ENCODE data around the gene SMIM20. TPM values are rescaled to one million over a fixed set of nuclear protein-coding genes. Genes with fewer than 3 reads are reported as not detected.

SMIM20 gene
- polyA plus RNA-seq, 1 donor, result 48.7 TPM

DNA sequence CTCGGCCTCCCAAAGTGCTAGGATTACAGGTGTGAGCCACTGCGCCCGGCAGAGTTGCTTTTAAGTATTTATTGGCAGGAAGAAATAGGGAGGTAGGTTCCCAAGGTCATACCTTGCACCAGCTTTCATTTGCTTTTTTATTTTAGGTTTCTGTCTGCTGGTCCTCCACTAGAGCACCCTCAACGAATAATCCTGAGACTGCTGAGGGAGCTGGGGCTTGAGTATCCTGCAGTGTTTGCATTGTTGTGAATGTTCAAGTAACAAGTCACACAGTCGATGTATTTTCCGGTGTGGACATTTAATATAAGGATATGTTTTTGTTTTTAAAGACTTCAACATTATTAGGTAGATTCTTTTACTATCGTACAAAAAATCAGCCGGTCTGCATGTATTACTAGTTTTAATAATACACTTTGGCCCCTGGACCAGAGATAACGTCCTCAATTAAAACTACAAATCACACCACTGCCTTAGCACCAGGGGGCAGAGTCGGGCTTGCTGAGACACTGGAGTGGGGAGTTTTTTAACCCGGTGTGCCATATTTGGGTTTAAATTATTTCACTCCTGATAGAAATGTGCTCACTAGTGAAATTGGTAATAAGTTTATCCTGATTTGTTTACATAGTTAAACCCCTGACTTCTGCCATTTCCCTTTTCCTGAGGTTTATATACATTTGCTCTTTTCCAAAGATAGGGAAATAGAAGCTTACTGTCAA, 11.6 kb downstream of the SMIM20 start:
- no peak for DNase-seq

DNA sequence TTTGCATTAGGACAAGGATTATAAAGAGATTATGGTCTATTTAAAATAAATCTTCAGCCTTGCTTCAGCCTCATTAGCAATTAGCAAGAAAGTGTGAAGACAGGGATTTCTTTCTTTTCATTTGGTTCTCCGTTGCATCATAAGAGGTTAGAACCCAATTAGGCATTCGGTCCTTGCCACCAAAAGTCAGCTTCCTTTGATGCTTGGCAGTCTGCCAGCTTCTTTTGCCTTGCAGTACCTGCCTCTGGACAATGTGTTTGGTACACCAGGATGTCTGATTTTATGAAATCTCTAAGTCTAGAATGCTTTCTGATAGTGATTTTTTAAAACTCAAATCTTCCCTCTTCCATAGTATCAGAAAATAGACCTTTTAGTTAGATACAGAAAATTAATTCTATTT, 12.4 kb downstream of the SMIM20 start:
- DNase-seq, result no peak

DNA sequence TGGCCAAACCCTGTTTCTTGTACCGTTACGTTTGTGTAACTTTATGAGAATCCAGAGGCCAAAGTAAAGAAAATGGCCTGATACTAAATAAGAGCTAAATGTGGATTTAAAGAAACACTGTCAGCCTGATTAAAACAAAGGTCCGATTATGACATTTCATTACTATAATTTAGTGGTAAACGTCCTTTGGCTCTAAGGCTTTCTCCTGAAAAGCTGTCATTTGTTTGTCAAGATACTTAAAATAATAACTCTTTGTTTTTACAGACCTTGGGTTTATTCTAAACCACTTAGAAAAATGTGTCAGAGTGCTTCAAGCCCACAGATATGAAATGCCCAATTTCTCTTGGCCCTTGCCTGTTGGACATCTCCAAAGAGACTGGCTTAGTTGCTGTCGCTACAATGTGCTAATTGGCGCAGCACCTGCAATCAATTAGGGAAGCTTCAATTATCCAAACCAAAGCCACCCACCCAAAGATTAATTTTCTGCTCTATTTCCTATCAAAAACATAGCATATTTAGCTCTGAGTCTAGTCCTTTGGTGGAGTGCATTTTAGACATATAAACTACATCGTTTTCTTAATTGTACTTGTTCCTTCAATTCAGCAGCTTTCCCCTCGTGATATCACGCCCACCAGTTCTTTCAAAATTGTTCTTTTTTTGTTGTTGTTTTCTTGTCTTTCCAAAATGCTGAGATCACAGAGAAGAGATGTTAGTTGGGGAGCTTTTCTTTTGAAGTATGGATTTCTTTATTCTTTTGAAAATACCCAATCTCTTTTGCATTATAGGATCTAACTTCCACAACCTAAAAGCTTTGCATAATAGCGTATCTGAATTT, 13.6 kb downstream of the SMIM20 start:
- no peak for DNase-seq

DNA sequence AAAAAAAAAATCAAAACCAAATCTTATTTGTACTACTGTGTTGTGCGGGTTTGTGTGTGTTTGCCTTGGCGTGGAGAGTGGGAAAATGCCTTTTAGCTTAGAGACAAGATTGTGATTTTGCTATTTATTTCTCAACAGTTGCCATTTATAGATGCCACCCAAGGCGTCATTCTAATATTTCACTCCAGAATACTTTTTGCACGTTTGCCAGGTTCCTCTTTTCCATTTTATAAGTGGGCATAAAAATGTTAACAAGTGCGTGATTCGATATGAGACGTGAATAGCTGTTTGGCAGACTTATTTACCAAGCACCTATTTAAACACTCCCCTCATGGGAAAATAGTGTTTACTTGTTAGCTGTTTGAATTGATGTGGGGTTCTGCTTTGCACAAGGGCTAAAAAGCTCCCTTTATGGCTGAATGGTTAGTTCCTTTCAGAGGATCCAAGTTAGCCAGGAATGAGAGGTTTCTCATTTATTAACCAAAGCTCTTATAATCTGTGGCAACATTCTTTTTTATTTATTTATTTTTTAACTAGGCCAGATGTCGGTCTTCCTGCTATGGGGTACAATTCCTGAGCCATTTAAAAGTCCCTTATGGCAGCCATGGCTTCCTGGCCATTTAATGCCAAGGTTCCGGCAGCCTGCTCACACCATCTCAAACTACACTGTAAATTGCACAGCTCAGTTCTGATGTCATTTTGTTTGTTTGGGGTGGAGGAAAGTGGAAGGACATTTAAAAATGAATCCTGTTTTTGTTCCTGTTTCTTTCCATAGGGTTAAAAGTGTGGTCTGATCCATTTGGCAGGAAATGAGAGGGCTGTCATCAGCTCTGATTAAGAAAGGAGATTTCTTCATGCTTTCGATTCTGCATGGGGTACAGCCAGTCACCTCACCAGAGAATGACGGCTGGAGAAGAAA, 14.6 kb downstream of the SMIM20 start:
- DNase-seq, result no peak

DNA sequence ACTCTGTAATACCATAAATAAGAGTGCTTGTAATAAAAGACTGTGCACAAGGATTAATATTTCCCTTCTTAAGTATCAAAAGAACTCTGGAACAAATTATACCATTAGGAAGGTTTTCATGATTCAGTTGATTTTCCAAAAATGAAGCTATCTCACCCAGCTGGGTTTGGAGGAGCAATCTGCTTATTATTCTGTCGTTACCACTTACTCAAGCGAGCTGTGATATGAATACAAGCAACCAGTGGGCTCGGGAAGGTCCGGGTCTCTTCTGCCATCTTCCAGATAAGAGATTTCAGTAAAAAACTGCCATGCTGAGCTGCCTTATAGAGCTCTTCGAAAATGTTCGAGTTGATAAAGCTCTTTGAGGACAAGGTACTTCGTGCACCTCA, 15.3 kb downstream of the SMIM20 start:
- DNase-seq, result no peak

DNA sequence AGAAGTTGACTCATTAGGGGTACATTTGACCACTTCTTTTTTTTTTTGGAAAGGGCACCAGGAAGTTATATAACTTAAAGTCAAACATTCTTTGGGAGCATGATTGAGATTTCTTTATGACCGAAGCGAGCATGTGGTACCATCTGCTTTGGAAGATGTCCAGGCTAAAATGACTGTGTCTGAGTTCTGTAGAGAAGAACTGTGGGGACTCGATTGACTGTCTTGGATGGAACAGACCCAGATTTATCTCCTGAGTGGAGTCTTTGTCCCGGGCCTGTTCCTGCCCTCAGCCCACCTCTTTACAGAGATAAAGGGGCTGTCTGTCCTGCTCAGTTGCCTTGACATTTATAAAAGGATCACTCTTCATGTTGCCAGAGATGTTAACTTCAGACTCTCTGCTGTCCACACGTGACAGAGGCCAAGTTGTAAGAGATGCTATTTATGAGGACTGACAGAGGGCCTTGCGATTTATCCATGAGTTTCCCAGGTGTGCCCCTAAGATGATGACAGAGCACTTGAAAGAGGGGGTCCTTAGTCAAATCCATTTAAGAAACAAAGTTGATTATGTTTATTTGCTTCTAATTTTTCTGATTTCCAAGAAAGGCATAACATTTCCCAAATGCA, 16.8 kb downstream of the SMIM20 start:
- DNase-seq, result no peak

DNA sequence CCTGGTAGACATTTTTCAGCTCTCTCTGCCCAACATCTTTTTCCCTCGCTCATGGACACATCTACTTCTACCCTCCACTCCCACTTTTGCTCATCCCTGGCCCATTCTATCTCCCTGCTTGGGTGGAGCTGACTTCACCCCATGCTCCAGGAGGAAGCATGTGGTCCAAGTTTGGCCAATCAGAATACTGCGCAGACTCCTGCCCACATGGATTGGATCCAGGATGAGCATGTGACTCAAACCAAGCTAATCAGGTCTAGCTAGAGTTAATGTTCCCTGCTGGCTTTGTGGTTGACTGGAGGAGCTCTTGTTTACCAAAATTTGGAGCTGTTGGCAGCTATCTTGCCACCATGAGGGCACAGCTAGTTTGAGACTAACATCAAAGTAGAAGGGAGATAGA, 22.7 kb downstream of the SMIM20 start:
- no peak for DNase-seq

DNA sequence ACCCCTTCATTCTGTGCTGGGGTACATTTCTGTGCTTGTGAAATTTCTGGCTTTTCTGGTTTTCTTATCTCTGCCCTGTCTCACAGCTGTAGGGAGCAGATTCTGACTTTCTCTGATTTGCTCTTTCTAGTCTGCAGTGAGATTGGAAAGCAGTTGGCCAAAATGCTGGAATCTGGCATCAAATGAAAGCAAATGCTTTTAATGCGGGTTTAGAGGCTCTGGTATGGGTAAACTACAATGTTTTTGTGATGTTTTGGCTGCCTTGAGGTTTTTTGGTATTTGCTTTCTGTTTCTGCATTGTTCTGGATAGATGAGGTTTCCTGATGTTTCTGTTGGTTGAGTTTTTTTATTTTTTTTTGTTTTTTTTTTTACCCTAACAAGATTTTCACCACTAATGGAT, 23.8 kb downstream of the SMIM20 start:
- DNase-seq, result no peak

DNA sequence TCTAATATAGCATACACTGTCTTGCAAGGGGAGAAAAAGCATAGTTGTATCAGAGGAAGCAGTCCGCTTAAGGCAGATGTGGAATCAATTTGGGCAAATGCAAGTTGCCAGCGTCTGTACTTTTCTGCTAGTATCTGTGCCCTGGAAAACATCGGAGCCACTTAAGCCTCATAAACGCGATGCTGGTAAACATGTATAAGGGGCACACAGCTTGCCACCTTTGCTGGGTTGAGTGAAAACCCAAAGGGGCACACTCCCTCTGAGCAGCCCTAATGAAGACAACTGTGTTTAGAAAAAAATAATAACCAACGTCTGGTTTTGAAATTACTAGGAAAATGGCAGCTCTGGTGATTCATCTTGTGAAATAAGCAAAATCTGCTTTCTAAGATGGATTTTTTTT, 24.3 kb downstream of the SMIM20 start:
- no peak for DNase-seq

DNA sequence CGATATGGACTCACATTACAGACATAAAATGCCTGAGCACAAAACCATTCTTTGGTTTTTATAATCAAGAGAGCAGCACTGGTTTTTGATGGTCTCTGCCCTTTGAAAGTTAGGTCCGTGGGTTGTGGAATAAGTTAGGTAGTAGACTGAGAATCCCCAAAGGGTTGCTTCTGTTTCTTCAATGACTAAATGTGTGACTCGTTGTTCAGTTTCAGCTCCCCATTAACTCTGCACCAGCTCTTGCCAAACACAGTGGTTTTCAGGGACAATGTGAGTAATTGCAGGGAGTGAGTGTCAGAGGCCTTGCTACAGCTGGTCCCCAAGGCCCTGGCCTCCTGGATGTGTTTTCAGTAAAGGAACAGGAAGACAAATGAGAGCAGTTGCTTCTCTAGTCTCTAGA, 24.8 kb downstream of the SMIM20 start:
- DNase-seq, result no peak

DNA sequence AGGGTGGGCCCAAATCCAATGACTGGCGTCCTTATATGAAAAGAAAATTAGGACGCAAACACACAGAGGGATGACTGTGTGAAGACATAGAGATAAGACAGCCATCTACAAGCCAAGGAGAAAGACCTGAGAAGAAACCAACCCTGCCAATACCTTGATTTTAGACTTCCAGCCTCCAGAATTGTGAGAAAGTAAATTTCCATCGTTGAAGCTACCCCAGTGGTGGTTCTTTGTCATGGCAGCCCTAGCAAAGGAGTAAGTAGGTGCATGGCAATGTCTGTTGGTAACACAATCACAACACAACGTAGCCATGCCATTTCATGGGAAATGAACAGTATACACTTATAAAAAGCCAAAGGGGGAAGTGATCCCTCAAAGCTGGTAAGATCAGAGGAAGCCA, 25.3 kb downstream of the SMIM20 start:
- DNase-seq, result no peak

DNA sequence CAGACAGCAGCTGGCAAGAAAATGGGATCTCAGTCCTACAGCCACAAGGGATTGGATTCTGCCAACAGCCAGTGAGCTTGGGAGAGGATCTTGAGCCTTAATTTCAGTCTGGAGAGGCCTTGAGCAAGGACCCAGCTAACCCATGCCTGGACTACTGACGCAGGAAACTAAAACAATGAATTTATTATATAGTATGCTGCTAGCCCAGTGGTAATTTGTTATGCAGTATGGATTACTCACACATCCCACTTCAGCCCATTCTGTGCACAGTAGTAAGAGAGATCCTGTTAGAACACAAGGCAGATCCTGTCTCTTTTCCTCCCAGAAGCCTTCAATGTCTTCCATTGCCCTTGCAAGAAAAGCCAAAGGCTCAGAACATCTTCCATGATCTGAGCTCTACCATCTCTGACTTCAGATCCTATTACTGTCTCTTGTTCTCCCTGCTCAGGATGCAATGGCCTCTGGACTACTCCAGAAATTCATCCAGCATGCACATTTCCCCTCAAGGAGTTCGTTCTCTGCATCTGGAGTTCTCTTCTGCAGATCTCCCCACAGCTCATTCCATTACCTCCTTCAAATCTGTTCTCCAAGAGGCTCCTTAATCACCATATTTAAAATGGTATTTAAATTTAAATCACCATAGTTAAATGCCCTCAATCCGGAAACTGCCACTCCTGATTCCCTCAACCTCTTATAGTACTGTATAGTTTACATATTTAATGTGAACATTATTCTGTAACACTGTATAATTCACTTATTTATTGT, 27.6 kb downstream of the SMIM20 start:
- DNase-seq, result no peak

DNA sequence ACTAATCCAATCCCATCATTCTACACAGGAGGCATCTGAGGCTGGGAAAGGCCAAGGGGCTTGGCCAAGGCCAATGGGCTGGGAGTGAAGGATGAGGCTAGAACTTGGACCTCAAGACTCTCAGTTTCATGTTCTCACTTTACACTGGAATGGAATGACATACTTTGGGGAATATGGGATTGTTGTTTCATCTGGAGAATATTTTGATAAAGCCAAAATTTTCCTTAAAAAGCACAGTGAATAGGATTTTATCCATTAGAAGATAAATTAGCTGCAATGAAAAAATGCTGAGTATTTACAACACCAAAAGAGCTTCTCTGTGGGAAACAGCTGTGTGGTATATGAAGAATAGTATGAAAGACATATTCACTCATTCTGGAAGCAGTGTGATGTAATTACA, 29.3 kb downstream of the SMIM20 start:
- no peak for DNase-seq

DNA sequence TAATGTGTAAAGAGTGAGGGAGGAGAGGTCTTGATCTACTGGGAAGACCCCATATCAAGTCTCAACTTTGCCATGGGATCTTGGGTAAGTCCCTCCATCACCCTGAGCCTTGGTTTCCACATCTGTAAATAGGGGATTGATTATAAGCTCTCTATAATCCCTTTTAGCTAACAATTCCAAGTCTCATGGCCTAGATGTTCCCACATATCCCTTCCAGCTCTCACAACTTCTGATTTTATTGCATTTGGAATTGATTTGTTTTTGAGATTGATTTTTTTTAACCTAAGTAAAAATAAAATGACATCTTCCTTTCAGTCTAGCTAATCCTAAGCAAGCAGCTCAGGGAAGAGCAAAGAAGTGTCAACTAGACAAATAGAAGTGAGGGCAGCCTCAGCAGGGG, 29.8 kb downstream of the SMIM20 start:
- no peak for DNase-seq

DNA sequence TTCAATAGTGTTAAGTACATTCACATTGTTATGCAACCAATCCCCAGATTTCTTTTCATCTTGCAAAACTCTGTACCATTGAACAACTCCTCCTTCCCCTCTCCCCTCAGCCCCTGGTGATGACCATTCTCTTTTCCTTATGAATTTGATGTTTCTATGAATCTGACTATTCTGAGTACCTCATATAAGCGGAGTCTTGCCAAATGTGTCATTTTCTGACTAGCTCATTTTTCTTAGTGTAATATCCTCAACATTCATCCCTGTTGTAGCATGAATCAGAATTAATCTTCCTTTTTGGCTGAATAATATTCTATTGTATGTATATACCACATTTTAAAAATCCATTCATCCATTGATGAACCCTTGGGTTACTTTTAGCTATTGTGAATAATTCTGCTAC, 34.0 kb downstream of the SMIM20 start:
- no peak for DNase-seq

DNA sequence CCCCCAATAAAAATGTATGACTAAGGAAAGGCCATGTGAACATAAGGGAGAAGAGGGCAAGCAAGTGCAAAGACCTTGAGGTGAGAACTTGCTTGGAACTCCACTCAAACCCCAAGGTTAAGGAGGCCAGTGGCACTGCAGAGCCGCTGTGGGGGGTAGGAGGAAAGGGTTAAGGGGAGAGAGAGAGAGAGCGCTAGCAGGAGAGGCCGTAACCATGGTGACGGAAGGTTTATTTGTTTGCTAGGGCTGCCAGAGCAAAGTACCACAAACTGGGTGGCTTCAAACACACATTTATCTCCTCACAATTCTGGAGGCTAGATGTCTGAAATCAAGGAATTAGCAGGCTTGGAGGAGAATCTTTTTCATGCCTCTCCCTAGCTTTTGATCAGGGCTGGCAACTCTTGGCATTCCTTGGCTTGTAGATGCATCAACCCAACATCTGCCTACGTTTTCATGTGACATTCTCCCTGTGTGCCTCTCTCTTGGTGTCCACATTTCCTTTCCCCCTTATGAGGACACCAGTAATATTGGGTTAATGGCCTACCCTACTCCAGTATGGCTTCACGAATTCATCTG, 35.2 kb downstream of the SMIM20 start:
- no peak for DNase-seq

DNA sequence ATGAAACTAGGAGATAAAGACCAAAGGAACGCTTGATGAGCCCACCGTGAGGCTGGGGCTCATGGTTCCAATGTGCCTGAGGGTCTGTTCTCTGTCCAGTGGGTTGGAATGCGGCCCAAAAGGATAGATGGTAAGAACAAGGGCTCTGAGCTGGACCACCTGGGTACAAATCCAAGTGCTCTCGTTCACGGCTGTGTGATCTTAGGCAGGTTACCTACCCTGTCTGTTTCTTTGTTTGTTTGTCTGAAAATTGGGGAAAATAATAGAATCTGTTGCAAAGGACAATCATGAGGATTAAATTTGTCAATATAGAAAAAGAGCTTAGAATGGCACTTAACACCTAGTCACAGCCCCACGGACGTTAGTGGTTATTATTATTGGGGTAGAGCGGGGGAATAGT, 36.0 kb downstream of the SMIM20 start:
- DNase-seq, result no peak

DNA sequence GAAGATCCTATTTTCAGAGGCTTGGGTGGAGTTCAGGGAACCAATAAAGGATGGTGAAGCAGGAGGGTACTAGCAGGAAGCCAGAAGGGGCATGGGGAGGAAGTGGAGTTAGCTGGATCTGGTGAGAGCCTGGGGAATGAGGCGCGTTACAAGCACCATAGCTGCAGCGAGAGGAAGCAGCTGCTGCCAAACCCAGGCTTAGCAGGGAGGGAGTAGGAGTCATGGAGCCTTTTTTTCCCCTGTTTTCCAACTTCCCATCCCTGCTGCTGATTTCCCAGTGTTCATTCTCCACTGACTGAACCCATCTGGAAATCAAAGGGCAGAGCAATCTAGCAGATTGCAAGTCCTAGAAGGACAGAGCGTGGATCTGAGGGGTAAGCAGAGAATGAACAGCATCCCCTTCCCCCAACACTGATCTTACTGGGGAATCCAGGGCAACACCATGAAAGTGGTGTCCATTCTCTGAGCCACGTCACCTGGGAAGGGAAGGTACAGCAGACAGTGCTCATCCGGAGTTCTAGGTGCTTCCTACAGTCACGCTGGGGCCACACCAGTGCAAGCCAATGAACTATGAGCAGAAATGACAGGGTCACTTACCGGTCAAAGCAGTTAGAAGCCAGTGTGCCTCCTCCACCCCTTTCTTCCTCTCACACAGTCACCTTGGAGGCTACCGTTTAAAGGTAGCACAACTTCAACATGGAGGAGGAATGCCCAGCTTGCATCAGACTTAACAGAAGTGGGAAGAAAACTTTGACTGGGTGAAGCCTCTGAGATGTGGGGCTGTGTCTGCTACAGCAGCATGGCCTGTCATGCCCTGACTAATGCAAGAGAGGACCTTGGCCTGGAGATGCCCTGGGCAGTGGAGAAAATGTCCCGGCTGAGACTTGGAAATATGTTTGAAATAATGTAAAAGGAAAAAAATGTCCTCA, 36.7 kb downstream of the SMIM20 start:
- peak; percentile 35 for DNase-seq

DNA sequence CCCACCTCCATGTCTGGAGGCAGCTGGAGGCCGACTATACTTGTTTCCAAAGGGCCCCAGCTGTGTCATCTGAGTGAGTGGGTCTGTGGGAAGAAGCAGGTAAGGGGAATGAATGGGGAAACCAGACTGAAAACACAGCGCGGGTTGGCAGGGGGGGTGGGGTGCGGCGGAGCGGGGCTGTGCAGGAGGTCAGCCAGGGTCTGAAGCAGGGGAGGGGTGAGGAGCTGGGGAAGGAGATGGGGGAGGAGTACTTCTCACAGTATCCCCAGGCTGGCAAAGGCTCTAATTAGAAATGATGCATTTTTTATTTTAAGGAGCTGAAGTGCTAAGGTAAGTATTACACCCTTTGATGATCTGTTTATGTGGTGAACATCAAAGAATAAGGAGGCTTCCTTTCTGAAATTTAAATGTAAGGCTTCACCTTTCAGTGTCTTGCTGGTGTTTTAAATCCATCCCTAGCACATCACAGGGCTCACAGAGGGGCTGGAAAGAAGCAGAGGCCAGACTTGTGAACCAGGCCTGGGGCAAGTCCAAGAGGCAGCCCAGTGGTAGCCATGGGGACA, 37.5 kb downstream of the SMIM20 start:
- no peak for DNase-seq

DNA sequence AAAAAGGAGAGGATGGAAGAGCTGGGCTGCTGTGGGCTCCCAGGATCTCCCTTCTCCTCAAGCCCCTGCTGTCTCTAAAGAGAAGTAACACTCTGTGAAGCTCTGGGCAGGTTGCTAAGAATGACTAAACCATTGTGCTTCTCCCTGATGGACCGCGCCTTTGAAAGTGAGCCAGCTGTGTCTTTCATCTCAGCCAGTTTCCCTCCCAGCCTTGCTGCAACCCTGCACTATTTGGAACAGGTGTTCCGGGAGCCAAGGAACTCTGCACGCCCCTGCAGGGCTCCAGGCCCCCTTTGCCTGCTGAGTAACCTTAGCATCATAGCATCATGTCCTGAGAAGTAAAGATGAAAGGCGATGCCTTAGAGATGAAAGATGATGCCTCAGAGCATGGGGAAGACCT, 39.7 kb downstream of the SMIM20 start:
- no peak for DNase-seq
